H9 (cell line): Measurements from ENCODE around the gene TMEM151B. TPM values are rescaled to one million over a fixed set of nuclear protein-coding genes. Genes with fewer than 3 reads are reported as not detected.

Source experiments
- DNase-seq: peaks from one replicate; pipeline ENCODE4 v3.0.0-alpha.2; 2017
- H2AFZ ChIP-seq: one replicate; pipeline ENCODE4 v1.6.1; 2013; ENCODE audit warnings: mild to moderate bottlenecking, low read length, control low read depth, moderate library complexity
- H2AK5ac ChIP-seq: 2 replicates; pipeline ENCODE4 v1.6.1; 2013; ENCODE audit warnings: low read length, control low read depth, mixed read lengths; ENCODE audit not compliant: insufficient read length
- H2BK120ac ChIP-seq: one replicate; pipeline ENCODE4 v1.6.1; 2013; ENCODE audit warnings: low read depth, mild to moderate bottlenecking, low read length, control low read depth, inconsistent platforms; ENCODE audit not compliant: poor library complexity, severe bottlenecking
- H2BK12ac ChIP-seq: 2 replicates; pipeline ENCODE4 v1.6.1; 2013; ENCODE audit warnings: low read length, control low read depth, mixed read lengths, low read depth; ENCODE audit not compliant: insufficient read length
- H2BK15ac ChIP-seq: 2 replicates; pipeline ENCODE4 v1.6.1; 2013; ENCODE audit warnings: low read depth, low read length, control low read depth
- H2BK20ac ChIP-seq: one replicate; pipeline ENCODE4 v1.6.1; 2013; ENCODE audit warnings: low read depth, mild to moderate bottlenecking, low read length, control low read depth, inconsistent platforms; ENCODE audit not compliant: poor library complexity, severe bottlenecking
- H2BK5ac ChIP-seq: 2 replicates; pipeline ENCODE4 v1.6.1; 2013; ENCODE audit warnings: low read length, control low read depth, mixed read lengths; ENCODE audit not compliant: insufficient read length
- H3K14ac ChIP-seq: 2 replicates; pipeline ENCODE4 v1.6.1; 2013; ENCODE audit warnings: low read length, control low read depth; ENCODE audit not compliant: insufficient read depth
- H3K18ac ChIP-seq: 2 replicates; pipeline ENCODE4 v1.6.1; 2013; ENCODE audit warnings: low read depth, mild to moderate bottlenecking, mixed read lengths, low read length, control low read depth; ENCODE audit not compliant: insufficient read length
- H3K23ac ChIP-seq: 2 replicates; pipeline ENCODE4 v1.6.1; 2013; ENCODE audit warnings: low read length, control low read depth, mixed read lengths, low read depth; ENCODE audit not compliant: insufficient read length
- H3K23me2 ChIP-seq: 2 replicates; pipeline ENCODE4 v1.6.1; 2013; ENCODE audit warnings: low read depth, mild to moderate bottlenecking, mixed read lengths, low read length, control low read depth; ENCODE audit not compliant: insufficient read length, poor library complexity, severe bottlenecking
- H3K27ac ChIP-seq: 2 replicates; pipeline ENCODE4 v1.5.1; 2013; ENCODE audit warnings: low read length, control low read depth, mixed read lengths, low read depth; ENCODE audit not compliant: insufficient read length
- H3K27me3 ChIP-seq: 2 replicates; pipeline ENCODE4 v1.6.1; 2013; ENCODE audit warnings: low read length, control low read depth, inconsistent platforms; ENCODE audit not compliant: insufficient read depth
- H3K4ac ChIP-seq: 2 replicates; pipeline ENCODE4 v1.6.1; 2013; ENCODE audit warnings: low read depth, mild to moderate bottlenecking, control low read depth, inconsistent platforms, low read length, moderate library complexity
- H3K4me1 ChIP-seq: 2 replicates; pipeline ENCODE4 v1.6.1; 2013; ENCODE audit warnings: low read length, control low read depth, inconsistent platforms; ENCODE audit not compliant: insufficient read depth
- H3K4me2 ChIP-seq: 2 replicates; pipeline ENCODE4 v1.6.1; 2013; ENCODE audit warnings: low read length, control low read depth, mixed read lengths; ENCODE audit not compliant: insufficient read length, insufficient read depth
- H3K56ac ChIP-seq: 2 replicates; pipeline ENCODE4 v1.6.1; 2013; ENCODE audit warnings: low read depth, mild to moderate bottlenecking, mixed read lengths, low read length, control low read depth; ENCODE audit not compliant: insufficient read length
- H3K79me1 ChIP-seq: 2 replicates; pipeline ENCODE4 v1.6.1; 2013; ENCODE audit warnings: low read depth, mild to moderate bottlenecking, moderate library complexity, low read length, control low read depth, inconsistent platforms; ENCODE audit not compliant: insufficient read depth, poor library complexity, severe bottlenecking
- H3K79me2 ChIP-seq: 2 replicates; pipeline ENCODE4 v1.6.1; 2013; ENCODE audit warnings: low read length, control low read depth, inconsistent platforms; ENCODE audit not compliant: insufficient read depth
- H3K9ac ChIP-seq: 2 replicates; pipeline ENCODE4 v1.6.1; 2013; ENCODE audit warnings: low read length, control low read depth, mixed read lengths; ENCODE audit not compliant: insufficient read length; ENCODE audit errors: extremely low read depth
- H3K9me3 ChIP-seq: one replicate; pipeline ENCODE4 v1.6.1; 2013; ENCODE audit warnings: low read depth, low read length, inconsistent platforms; ENCODE audit not compliant: control insufficient read depth
- H3T11ph ChIP-seq: one replicate; pipeline ENCODE4 v1.6.1; 2013; ENCODE audit warnings: mild to moderate bottlenecking, low read length, control low read depth, inconsistent platforms
- H4K20me1 ChIP-seq: one replicate; pipeline ENCODE4 v1.6.1; 2013; ENCODE audit not compliant: control insufficient read depth, insufficient read length, insufficient read depth
- H4K5ac ChIP-seq: 2 replicates; pipeline ENCODE4 v1.6.1; 2013; ENCODE audit warnings: low read depth, mild to moderate bottlenecking, mixed read lengths, low read length, control low read depth; ENCODE audit not compliant: insufficient read length
- H4K8ac ChIP-seq: replicated peaks from 2 replicates; pipeline ENCODE4 v1.6.1; 2013; ENCODE audit warnings: low read length, control low read depth, mixed read lengths, low read depth; ENCODE audit not compliant: insufficient read length
- H4K91ac ChIP-seq: 2 replicates; pipeline ENCODE4 v1.6.1; 2013; ENCODE audit warnings: low read depth, mild to moderate bottlenecking, moderate library complexity, mixed read lengths, low read length, control low read depth; ENCODE audit not compliant: insufficient read length
- H3K27ac Mint-ChIP-seq, 3 experiments: 2 replicates in 2 of 3; 3 replicates in 1 of 3; pipeline ENCODE4 v1.8.0; 2020 to 2021; ENCODE audit warnings: mixed read lengths in 3 of 3, mild to moderate bottlenecking in 1 of 3, moderate library complexity in 1 of 3
- H3K27me3 Mint-ChIP-seq: 2 replicates; pipeline ENCODE4 v1.8.0; 2021; ENCODE audit warnings: low read depth, mild to moderate bottlenecking, moderate library complexity, mixed read lengths
- H3K36me3 Mint-ChIP-seq, 3 experiments: 2 replicates in 2 of 3; 3 replicates in 1 of 3; pipeline ENCODE4 v1.8.0; 2020 to 2021; ENCODE audit warnings: low read depth in 3 of 3, mixed read lengths in 3 of 3; ENCODE audit not compliant: insufficient read depth in 1 of 3
- H3K4me1 Mint-ChIP-seq, 2 experiments: 2 replicates each; pipeline ENCODE4 v1.8.0; 2020; ENCODE audit warnings: mixed read lengths in 2 of 2
- H3K4me3 Mint-ChIP-seq, 2 experiments: 2 replicates in 1 of 2; 3 replicates in 1 of 2; pipeline ENCODE4 v1.8.0; 2020 to 2021; ENCODE audit warnings: mild to moderate bottlenecking in 2 of 2, mixed read lengths in 2 of 2, moderate library complexity in 1 of 2
- H3K9me3 Mint-ChIP-seq, 2 experiments: 2 replicates in 1 of 2; 3 replicates in 1 of 2; pipeline ENCODE4 v1.8.0; 2020; ENCODE audit warnings: mild to moderate bottlenecking in 2 of 2, mixed read lengths in 2 of 2, moderate library complexity in 1 of 2
- WGBS: extraction: QIAGEN DNeasy Blood & Tissue Kit; methylation state at CpG from one replicate; pipeline ENCODE4 v1.1.7; 2013; ENCODE audit warnings: missing lambda C conversion rate, low lambda C conversion rate, mixed read lengths; ENCODE audit not compliant: insufficient read length; ENCODE audit errors: extremely low coverage; 5-methylcytosine and 5-hydroxymethylcytosine counted together
- total RNA-seq: library from RNA; stranded (reverse); gene quantifications from 2 replicates; pipeline ENCODE4 v1.2.1, GENCODE V29; 2021
- TF ChIP-seq, protein P1 (sequence below): fragments of 200-600 bp; sonication (generic); conservative IDR thresholded peaks from 3 replicates; pipeline ENCODE4 v1.8.0; 2021; ENCODE audit warnings: antibody characterized with exemption, mild to moderate bottlenecking

Gene TMEM151B
- total RNA-seq, 1 experiment from 2014 or later, result 2.4 TPM

GRCh38 chr6:44278774-44279697, 8.8 kb downstream of the TMEM151B start:
- H3K27me3 Mint-ChIP-seq, result peaks cover 30% of the 10 kb centered on the region

More at GRCh38 chr6:44278774-44279697, 8.8 kb downstream of the TMEM151B start:
- no peaks in the 10 kb centered on the region for H3K9me3 ChIP-seq
- no peak overlapping the region for H4K5ac ChIP-seq
- H2AFZ ChIP-seq, result no peak overlapping the region
- H3T11ph ChIP-seq, result no peak overlapping the region
- H3K36me3 Mint-ChIP-seq, result no peaks in the 10 kb centered on the region; a peak in 1 of 7 replicates
- TF ChIP-seq, protein P1, sequence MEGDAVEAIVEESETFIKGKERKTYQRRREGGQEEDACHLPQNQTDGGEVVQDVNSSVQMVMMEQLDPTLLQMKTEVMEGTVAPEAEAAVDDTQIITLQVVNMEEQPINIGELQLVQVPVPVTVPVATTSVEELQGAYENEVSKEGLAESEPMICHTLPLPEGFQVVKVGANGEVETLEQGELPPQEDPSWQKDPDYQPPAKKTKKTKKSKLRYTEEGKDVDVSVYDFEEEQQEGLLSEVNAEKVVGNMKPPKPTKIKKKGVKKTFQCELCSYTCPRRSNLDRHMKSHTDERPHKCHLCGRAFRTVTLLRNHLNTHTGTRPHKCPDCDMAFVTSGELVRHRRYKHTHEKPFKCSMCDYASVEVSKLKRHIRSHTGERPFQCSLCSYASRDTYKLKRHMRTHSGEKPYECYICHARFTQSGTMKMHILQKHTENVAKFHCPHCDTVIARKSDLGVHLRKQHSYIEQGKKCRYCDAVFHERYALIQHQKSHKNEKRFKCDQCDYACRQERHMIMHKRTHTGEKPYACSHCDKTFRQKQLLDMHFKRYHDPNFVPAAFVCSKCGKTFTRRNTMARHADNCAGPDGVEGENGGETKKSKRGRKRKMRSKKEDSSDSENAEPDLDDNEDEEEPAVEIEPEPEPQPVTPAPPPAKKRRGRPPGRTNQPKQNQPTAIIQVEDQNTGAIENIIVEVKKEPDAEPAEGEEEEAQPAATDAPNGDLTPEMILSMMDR, result no peak
- no peak for DNase-seq
- H3K79me1 ChIP-seq, result no peaks in the 10 kb centered on the region
- no peak overlapping the region for H3K18ac ChIP-seq
- H3K4me1 ChIP-seq, result no peaks in the 10 kb centered on the region; the same call in 1 of the 2 replicates
- H2BK120ac ChIP-seq, result no peak overlapping the region
- no peak overlapping the region; the same call in 1 of the 2 replicates for H3K14ac ChIP-seq
- no peak overlapping the region for H2BK15ac ChIP-seq
- peaks cover 3% of the 10 kb centered on the region for H4K20me1 ChIP-seq
- no peak overlapping the region for H2BK20ac ChIP-seq
- H3K23me2 ChIP-seq, result no peaks in the 10 kb centered on the region
- no peak overlapping the region for H3K23ac ChIP-seq
- no peak overlapping the region for H3K27ac ChIP-seq
- WGBS, result no CpG with 5 or more reads among the region's 9 CpGs
- no peak overlapping the region for H4K8ac ChIP-seq
- H3K4me3 Mint-ChIP-seq, result no peak overlapping the region
- H3K9ac ChIP-seq, result no peak overlapping the region
- no peak overlapping the region; a peak in 3 of 7 replicates for H3K27ac Mint-ChIP-seq
- no peak overlapping the region for H3K56ac ChIP-seq
- H3K4ac ChIP-seq, result no peak overlapping the region
- no peaks in the 10 kb centered on the region for H3K79me2 ChIP-seq
- no peak overlapping the region for H2AK5ac ChIP-seq
- no peaks in the 10 kb centered on the region for H3K9me3 Mint-ChIP-seq
- H2BK12ac ChIP-seq, result no peak overlapping the region
- no peak overlapping the region for H3K4me2 ChIP-seq
- H3K4me1 Mint-ChIP-seq, result peaks cover 6 to 7% of the 10 kb centered on the region in 2 experiments
- no peak overlapping the region for H4K91ac ChIP-seq
- no peak overlapping the region for H2BK5ac ChIP-seq
- no peaks in the 10 kb centered on the region for H3K27me3 ChIP-seq
